Testis (tissue), 3 donors: ENCODE data around the gene UNC119. TPM values are rescaled to one million over a fixed set of nuclear protein-coding genes. Genes with fewer than 3 reads are reported as not detected.

Experiments used
- DNase-seq: peaks from one replicate; pipeline ENCODE4 v3.0.0-alpha.2; 2019
- H3K27ac ChIP-seq, 2 donors: fragments of 200-600 bp; sonication (generic); one replicate each; pipeline ENCODE4 v1.5.1; 2019
- H3K27me3 ChIP-seq: fragments of 200-600 bp; sonication (generic); one replicate; pipeline ENCODE4 v1.5.1; 2019
- H3K36me3 ChIP-seq: fragments of 200-600 bp; sonication (generic); one replicate; pipeline ENCODE4 v1.5.1; 2017; ENCODE audit warnings: low read depth; ENCODE audit errors: missing control alignments
- H3K4me1 ChIP-seq: fragments of 200-600 bp; sonication (generic); one replicate; pipeline ENCODE4 v1.5.1; 2019
- H3K4me3 ChIP-seq, 2 donors: fragments of 200-600 bp; sonication (generic); one replicate each; pipeline ENCODE4 v1.5.1; 2017 to 2019
- H3K9me3 ChIP-seq: fragments of 200-600 bp; sonication (generic); one replicate; pipeline ENCODE4 v1.5.1; 2017
- POLR2A ChIP-seq: fragments of 450-650 bp; IDR thresholded peaks from one replicate; pipeline ENCODE4 v1.6.1; 2017; ENCODE audit warnings: antibody characterized with exemption, mild to moderate bottlenecking, moderate library complexity
- WGBS, 2 donors: methylation state at CpG; one replicate each; pipeline ENCODE4 v1.1.5; 2018; 5-methylcytosine and 5-hydroxymethylcytosine counted together
- intact Hi-C: fragments of 100-400 bp; cut with DNase I; formaldehyde crosslinking; loops from one replicate; pipeline ENCODE4 v1.15.1; 2023; ENCODE audit warnings: low total_unique reads
- polyA plus RNA-seq: library from polyadenylated mRNA; stranded (reverse); fragments of 350-450 nt; fragmentation: Illumina TruSeq; extraction: RNeasy Lipid Tissue Mini Kit (QIAGEN cat#74804); gene quantifications from one replicate; pipeline ENCODE4 v1.2.3, GENCODE V29; 2014; ENCODE audit warnings: low read depth, low replicate concordance; ENCODE audit not compliant: insufficient read depth
- total RNA-seq, 2 donors: library from RNA; depleted of rRNA; stranded (reverse); fragments of >200 nt; gene quantifications; one replicate each; pipeline ENCODE4 v1.2.3, GENCODE V29; 2016
- TF ChIP-seq, protein P1 (sequence below), 3 experiments: fragments of 450-650 bp in 2 of 3; fragments of 200-600 bp in 1 of 3; sonication (generic) in 1 of 3; IDR thresholded peaks; one replicate each; pipeline ENCODE4 v1.5.1; 2016 to 2019; ENCODE audit warnings: antibody characterized with exemption in 3 of 3, mild to moderate bottlenecking in 2 of 3, moderate library complexity in 1 of 3

UNC119 gene
- total and polyA plus RNA-seq, 3 donors from 2014 or later = 94.9 to 180 (median 175) TPM

DNA sequence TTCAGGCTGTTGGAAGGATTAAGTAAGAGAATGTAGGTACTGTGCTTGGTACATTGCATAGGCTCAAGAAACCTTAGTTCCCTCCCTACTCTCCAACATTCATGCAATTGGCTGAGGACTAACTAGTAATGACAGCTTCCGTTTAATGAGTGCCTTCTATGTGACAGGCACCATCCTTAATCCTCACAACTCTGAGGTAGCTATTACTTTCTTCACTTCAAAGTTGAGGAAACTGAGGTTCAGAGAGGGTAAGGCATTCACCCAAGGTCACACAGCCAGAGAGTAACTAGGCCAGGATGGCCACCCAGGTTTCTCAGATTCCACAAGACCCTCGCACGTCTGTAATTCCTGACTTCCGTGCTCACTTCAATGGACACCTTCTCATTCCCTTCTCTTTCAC, 22.2 kb downstream of the UNC119 start:
- TF ChIP-seq, protein P1, sequence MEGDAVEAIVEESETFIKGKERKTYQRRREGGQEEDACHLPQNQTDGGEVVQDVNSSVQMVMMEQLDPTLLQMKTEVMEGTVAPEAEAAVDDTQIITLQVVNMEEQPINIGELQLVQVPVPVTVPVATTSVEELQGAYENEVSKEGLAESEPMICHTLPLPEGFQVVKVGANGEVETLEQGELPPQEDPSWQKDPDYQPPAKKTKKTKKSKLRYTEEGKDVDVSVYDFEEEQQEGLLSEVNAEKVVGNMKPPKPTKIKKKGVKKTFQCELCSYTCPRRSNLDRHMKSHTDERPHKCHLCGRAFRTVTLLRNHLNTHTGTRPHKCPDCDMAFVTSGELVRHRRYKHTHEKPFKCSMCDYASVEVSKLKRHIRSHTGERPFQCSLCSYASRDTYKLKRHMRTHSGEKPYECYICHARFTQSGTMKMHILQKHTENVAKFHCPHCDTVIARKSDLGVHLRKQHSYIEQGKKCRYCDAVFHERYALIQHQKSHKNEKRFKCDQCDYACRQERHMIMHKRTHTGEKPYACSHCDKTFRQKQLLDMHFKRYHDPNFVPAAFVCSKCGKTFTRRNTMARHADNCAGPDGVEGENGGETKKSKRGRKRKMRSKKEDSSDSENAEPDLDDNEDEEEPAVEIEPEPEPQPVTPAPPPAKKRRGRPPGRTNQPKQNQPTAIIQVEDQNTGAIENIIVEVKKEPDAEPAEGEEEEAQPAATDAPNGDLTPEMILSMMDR (IDR thresholded peaks at IDR 0.05) = no peak
- TF ChIP-seq POLR2A = no peak
- 80 to 87% methylated on average over 4 of the region's 4 CpGs for WGBS, 2 donors
- H3K27me3 ChIP-seq = no peaks in the 10 kb centered on the region
- no peak for DNase-seq
- H3K36me3 ChIP-seq = no peaks in the 10 kb centered on the region
- intact Hi-C loops = no loop called here
- no peaks in the 10 kb centered on the region for H3K4me1 ChIP-seq
- no peak overlapping the region for H3K27ac ChIP-seq
- no peak overlapping the region for H3K4me3 ChIP-seq
- no peaks in the 10 kb centered on the region for H3K9me3 ChIP-seq

DNA sequence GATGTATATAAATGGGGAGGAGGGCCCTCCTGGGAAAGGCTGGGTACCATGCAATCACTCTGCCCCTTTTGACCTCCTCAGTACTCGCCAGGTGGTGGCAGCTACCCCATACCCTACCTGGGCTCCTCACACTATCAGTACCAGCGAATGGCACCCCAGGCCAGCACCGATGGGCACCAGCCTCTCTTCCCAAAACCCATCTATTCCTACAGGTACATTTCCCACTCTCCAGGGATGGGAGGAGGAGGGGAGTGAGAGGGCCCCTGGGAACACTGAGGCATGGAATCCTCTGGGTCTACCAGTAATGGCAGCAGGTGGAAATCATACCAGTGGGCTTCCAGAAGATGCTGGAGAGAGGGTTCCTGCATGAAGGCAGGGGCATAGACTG, 23.4 kb downstream of the UNC119 start:
- Histone ChIP-seq H3K4me1 (no peaks in the 10 kb centered on the region), H3K4me3 (no peak overlapping the region), H3K36me3 (no peaks in the 10 kb centered on the region), H3K27ac (no peak overlapping the region), H3K27me3 (no peaks in the 10 kb centered on the region), H3K9me3 (no peaks in the 10 kb centered on the region)
- 94 to 95% methylated on average over 3 of the region's 3 CpGs for WGBS, 2 donors
- no peak for TF ChIP-seq POLR2A
- TF ChIP-seq, protein P1 (IDR thresholded peaks at IDR 0.05) = no peak
- no peak for DNase-seq
- intact Hi-C loops = no loop called here

DNA sequence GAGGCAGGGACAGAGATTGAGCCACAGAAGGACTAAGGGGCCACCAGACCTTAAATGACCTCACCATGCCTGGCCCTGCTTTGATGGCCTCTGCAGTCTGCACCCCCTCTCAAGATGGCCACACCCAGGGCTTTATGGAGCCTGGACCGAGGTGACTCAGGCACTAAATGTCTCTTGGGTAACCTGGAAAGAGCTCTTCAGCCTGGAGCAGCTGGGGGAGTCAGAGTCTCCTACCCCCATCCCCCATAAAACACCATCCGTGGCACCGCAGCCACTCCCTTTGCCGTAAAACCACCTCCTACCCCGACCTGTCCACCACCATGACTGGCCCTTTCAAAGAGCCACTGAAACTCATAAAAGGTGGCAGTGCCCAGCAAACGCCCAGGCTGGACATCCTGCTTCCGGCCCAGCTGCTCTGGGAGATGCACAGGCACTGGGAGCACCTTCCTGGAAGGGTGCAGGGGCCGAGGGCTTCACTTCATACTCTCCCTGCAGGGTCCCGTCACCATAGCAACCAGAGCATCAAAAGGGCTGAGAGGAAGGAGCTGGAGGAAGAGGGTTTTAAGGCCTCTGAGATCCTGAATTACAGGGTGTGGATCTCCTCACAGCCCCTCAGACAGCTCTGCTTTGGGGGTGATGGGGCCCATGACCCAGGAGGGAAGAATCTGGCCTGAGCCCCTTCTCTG, 24.0 kb downstream of the UNC119 start:
- Histone ChIP-seq H3K4me3 (no peak overlapping the region), H3K4me1 (no peaks in the 10 kb centered on the region), H3K36me3 (no peaks in the 10 kb centered on the region), H3K9me3 (no peaks in the 10 kb centered on the region), H3K27ac (no peak overlapping the region), H3K27me3 (no peaks in the 10 kb centered on the region)
- WGBS, 2 donors = 75 to 80% methylated on average over 9 of the region's 9 CpGs
- intact Hi-C loops = no loop called here
- DNase-seq = no peak
- TF ChIP-seq POLR2A = no peak
- TF ChIP-seq, protein P1 (IDR thresholded peaks at IDR 0.05) = no peak

DNA sequence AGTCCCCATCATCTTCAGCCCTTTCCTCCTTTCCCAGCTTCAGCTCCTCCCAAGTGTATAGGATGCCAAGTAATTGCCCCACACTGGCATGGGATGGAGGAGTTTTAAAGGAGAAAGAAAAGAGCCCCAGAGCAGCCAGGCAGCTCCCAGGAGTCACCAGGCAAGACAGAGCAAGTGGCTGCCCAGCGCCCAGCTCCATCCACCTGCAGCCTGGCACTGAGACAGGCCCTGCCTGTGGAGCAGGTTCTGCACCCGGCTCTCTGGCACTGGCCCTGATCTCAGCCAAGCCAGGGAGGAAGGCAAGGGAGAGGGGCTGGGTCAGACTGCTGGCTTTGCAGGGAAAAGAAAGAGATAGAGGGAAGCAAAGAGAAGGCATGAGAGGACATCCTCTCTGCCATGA, 24.6 kb downstream of the UNC119 start:
- Histone ChIP-seq H3K27ac (no peak overlapping the region), H3K4me1 (no peaks in the 10 kb centered on the region), H3K4me3 (no peak overlapping the region), H3K9me3 (no peaks in the 10 kb centered on the region), H3K27me3 (no peaks in the 10 kb centered on the region), H3K36me3 (no peaks in the 10 kb centered on the region)
- TF ChIP-seq POLR2A = no peak
- TF ChIP-seq, protein P1 (IDR thresholded peaks at IDR 0.05) = no peak
- DNase-seq = no peak
- intact Hi-C loops = no loop called here
- WGBS, 2 donors = 86 to 92% methylated on average over 1 to 2 of the region's 2 CpGs

DNA sequence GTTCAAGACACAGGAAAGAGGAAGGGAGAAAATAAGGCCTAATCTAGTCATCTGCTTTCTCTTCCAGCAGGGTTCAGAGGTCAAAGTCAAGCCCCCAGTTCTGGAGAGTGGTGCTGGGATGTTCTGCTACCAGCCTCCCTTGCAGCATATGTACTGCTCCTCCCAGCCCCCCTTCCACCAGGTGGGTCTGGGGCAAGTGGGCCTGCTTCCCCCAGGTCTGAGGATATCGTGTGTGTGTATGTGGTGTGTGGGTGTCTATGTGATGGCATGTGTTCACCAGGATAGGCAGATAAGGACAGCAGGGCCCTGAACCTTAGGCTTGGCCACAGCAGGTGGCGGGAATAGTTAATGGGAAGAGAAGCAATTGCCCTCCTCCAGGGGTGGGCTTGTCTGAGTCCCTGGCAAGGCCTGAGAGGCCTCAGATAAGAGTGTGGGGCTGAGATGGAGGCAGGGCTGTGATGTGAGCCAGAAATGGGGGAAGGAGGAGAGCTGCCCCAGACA, 25.2 kb downstream of the UNC119 start:
- 85 to 95% methylated on average over 2 of the region's 2 CpGs for WGBS, 2 donors
- no peaks in the 10 kb centered on the region for H3K27me3 ChIP-seq
- no peaks in the 10 kb centered on the region for H3K36me3 ChIP-seq
- H3K9me3 ChIP-seq = no peaks in the 10 kb centered on the region
- no peak for DNase-seq
- intact Hi-C loops = no loop called here
- no peaks in the 10 kb centered on the region for H3K4me1 ChIP-seq
- TF ChIP-seq, protein P1 (IDR thresholded peaks at IDR 0.05) = no peak
- TF ChIP-seq POLR2A = no peak
- H3K27ac ChIP-seq = no peak overlapping the region
- no peak overlapping the region for H3K4me3 ChIP-seq
